Measurements from ENCODE around the gene ZNF746. TPM values are rescaled to one million over a fixed set of nuclear protein-coding genes. Genes with fewer than 3 reads are reported as not detected.

The ZNF746 gene
- total RNA-seq, 2 donors from 2014 or later, result 11.0 to 13.6 TPM

DNA sequence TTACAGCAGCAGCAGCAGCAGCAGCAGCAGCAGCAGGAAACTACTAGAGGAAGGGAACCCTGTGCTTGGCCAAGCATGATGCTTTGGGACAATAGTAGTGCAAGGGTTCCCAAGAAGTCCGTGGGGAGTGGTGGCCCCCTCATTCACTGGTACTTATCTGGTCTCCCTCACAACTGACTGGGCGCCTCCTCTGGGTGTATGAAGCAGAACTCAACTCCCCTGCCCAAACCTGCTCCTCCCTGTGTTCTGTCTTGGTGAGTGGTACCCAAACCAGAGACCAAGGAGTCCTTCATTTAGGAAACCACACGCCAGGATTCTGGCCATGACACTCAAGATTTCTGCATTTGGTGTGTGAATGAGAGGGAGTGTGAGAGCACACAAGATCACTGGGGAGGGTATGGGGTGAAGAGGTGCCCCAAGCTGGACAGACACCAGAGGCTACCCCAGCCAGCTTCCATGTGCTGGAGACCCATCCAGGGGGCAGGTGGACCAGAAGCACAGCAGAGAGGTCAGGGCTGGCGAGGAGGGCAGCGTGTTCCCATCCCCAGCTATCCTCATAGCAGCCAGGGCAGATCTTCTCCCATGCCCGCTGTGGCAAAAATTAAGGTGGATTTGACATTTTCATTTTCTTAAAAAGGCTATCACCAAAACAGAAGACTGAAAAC is 26.2 kb downstream of the ZNF746 start:
- no peak for DNase-seq (ENCODE audit: low spot score)
- Histone ChIP-seq H3K9me3 (no peaks in the 10 kb centered on the region), H3K4me3 (no peak overlapping the region), H3K27ac (no peak overlapping the region), H3K27me3 (no peaks in the 10 kb centered on the region), H3K36me3 (peaks cover 42% of the 10 kb centered on the region), H3K4me1 (no peaks in the 10 kb centered on the region)
- TF ChIP-seq, protein P1, sequence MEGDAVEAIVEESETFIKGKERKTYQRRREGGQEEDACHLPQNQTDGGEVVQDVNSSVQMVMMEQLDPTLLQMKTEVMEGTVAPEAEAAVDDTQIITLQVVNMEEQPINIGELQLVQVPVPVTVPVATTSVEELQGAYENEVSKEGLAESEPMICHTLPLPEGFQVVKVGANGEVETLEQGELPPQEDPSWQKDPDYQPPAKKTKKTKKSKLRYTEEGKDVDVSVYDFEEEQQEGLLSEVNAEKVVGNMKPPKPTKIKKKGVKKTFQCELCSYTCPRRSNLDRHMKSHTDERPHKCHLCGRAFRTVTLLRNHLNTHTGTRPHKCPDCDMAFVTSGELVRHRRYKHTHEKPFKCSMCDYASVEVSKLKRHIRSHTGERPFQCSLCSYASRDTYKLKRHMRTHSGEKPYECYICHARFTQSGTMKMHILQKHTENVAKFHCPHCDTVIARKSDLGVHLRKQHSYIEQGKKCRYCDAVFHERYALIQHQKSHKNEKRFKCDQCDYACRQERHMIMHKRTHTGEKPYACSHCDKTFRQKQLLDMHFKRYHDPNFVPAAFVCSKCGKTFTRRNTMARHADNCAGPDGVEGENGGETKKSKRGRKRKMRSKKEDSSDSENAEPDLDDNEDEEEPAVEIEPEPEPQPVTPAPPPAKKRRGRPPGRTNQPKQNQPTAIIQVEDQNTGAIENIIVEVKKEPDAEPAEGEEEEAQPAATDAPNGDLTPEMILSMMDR (IDR thresholded peaks at IDR 0.05), result no peak

DNA sequence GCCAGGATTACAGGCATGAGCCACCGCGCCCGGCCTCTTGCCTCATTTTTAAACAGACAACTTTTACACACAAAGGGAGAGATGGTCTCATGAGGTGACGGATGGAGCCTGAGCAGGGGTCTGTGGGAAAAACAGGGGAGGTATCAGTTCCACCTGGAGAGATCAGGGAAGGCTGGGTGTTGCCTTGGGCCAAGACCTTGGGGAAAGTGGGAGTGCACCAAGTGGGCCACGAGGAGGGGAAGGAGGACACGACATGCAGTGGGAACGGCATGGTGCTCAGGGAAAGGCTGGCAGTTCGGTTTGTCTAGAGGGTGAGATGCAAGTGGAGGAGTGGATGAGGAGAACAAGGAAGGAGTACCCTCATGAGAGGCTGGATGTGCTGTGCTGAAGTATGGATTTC is 27.8 kb downstream of the ZNF746 start:
- Histone ChIP-seq H3K27me3 (no peaks in the 10 kb centered on the region), H3K36me3 (peaks cover 29% of the 10 kb centered on the region), H3K27ac (no peak overlapping the region), H3K9me3 (no peaks in the 10 kb centered on the region), H3K4me1 (no peaks in the 10 kb centered on the region), H3K4me3 (no peak overlapping the region)
- TF ChIP-seq, protein P1 (IDR thresholded peaks at IDR 0.05), result no peak
- no peak for DNase-seq (ENCODE audit: low spot score)

DNA sequence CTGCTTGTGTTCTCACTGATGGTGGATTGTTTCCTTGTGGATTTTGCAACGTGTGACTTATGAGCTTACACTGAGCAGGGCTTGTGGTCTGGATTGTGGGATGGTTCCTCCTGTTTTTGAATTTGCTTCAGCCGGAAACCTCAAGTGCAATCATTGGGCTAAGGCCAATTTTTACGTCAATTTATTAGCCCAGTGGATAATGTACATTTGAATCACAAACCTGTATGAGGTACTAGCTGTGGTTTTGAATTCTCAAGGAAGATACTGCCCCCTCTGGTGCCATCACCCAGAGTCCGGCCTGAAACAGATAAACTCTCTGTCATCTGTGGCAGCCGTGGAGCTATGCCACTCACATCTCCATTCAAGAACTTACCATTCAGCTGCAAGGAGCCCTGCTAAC is 29.4 kb downstream of the ZNF746 start:
- H3K36me3 ChIP-seq, result peaks cover 15% of the 10 kb centered on the region
- no peaks in the 10 kb centered on the region for H3K4me1 ChIP-seq
- no peaks in the 10 kb centered on the region for H3K9me3 ChIP-seq
- TF ChIP-seq, protein P1 (IDR thresholded peaks at IDR 0.05), result no peak
- no peak overlapping the region for H3K4me3 ChIP-seq
- no peak overlapping the region for H3K27ac ChIP-seq
- no peak for DNase-seq (ENCODE audit: low spot score)
- H3K27me3 ChIP-seq, result no peaks in the 10 kb centered on the region

DNA sequence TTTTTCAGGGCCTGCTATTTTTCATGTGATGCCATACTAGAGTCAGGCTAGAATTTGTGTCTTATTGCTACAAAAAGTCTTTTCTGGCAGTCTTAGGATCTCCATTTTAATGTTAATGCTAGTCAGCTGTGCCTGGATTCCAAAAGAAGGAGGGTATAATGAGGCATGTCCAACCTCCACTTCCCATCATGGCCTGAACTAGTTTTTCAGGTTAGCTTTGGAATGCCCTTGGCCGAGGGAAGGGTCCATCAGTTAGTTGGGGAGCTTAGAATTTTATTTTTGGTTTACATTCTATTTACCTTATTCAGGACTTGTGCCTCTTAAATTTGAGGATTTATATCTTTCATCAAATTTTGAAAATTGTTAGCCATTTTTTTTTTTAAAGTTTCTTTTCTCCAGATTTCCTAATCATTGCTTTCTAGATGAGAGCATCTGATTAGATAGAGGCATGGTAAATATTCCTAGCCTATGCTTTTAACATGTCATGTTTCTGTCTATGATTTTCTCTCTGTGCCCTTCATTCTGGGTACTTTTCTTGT is 30.2 kb downstream of the ZNF746 start:
- Histone ChIP-seq H3K27me3 (no peaks in the 10 kb centered on the region), H3K4me1 (no peaks in the 10 kb centered on the region), H3K4me3 (no peak overlapping the region), H3K36me3 (peaks cover 6% of the 10 kb centered on the region), H3K27ac (no peak overlapping the region), H3K9me3 (no peaks in the 10 kb centered on the region)
- TF ChIP-seq, protein P1 (IDR thresholded peaks at IDR 0.05), result no peak
- no peak for DNase-seq (ENCODE audit: low spot score)

DNA sequence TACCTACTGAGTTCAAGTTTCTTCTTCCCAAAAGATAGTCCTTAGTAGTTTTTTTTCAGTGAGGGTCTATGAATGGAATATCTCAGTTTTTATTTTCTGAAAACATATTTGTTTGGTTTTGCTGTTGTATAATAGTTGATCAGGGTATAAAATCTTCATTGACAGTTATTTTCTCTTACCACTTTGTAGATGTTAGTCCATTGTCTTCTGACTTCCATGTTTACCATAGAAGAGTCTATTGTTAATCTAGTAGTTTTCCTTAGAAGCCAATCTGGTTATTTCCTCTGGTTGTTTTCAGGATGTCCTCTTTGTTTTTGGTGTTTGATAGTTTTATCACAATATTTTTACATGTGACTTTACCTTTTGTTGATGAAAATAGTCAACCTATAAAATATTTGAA is 31.2 kb downstream of the ZNF746 start:
- Histone ChIP-seq H3K4me3 (no peak overlapping the region), H3K27ac (no peak overlapping the region), H3K4me1 (no peaks in the 10 kb centered on the region), H3K9me3 (no peaks in the 10 kb centered on the region), H3K27me3 (no peaks in the 10 kb centered on the region), H3K36me3 (no peaks in the 10 kb centered on the region)
- TF ChIP-seq, protein P1 (IDR thresholded peaks at IDR 0.05), result no peak
- DNase-seq (ENCODE audit: low spot score), result no peak

All from right atrium auricular region (tissue), 2 donors.